GM12878 (cell line): ENCODE measurements around the gene TBC1D25. TPM values are rescaled to one million over a fixed set of nuclear protein-coding genes. Genes with fewer than 3 reads are reported as not detected.

ENCODE experiments used
- ATAC-seq: fragments of 200-7000 bp; cut with Tn5 transposase; 3 replicates; pipeline ENCODE4 v1.9.1; 2020; ENCODE audit warnings: mild to moderate bottlenecking, moderate library complexity
- BruUV-seq: library from RNA; stranded (reverse); fragments of 400-500 nt; replicated peaks from 2 replicates; lab custom pipeline; 2021; lab: Mats Ljungman, UMichigan
- CTCF ChIA-PET: fragments of 300-600 bp; sonication (Branson Sonifier 250); formaldehyde crosslinking; extraction: SDS; loops from one replicate; lab custom pipeline; 2021; ENCODE audit warnings: inconsistent platforms; lab: Yijun Ruan, JAX
- POLR2A ChIA-PET: fragments of 350-600 bp; formaldehyde crosslinking; extraction: SDS; loops from one replicate; lab custom pipeline; 2021; ENCODE audit warnings: inconsistent platforms; lab: Charles Lee
- RAD21 ChIA-PET: fragments of 300-600 bp; sonication (Branson Sonifier 250); formaldehyde crosslinking; loops from one replicate; lab custom pipeline; 2023; ENCODE audit warnings: antibody characterized with exemption; ENCODE audit not compliant: unreplicated experiment; lab: Charles Lee
- SMC1A ChIA-PET: fragments of 300-600 bp; sonication (Branson Sonifier 250); formaldehyde crosslinking; loops from one replicate; lab custom pipeline; 2023; ENCODE audit not compliant: unreplicated experiment, uncharacterized antibody; lab: Charles Lee
- DNase-seq: peaks from one replicate; pipeline ENCODE4 v3.0.0-alpha.2; 2011; ENCODE audit warnings: low read depth, low spot score
- FAIRE-seq: peaks from 3 replicates; lab custom pipeline; 2011; peaks lifted over from hg19 to GRCh38; lab: Jason Lieb, UNC
- H2AFZ ChIP-seq: 2 replicates; pipeline ENCODE4 v1.6.0; 2011; ENCODE audit warnings: low read depth, low read length, control low read depth; ENCODE audit not compliant: control insufficient read depth
- H3K27ac ChIP-seq: 2 replicates; pipeline ENCODE4 v1.5.1; 2011; ENCODE audit warnings: control low read depth; ENCODE audit not compliant: control insufficient read depth, insufficient read depth
- H3K27me3 ChIP-seq, 2 experiments: replicated peaks in 1 of 2; 2 replicates each; pipeline versions ENCODE4 v1.6.0 to v1.6.1; 2011; ENCODE audit warnings: low read length in 1 of 2; ENCODE audit not compliant: control insufficient read depth in 2 of 2, insufficient read depth in 2 of 2
- H3K36me3 ChIP-seq, 2 experiments: 2 replicates each; pipeline ENCODE4 v1.5.1; 2011; ENCODE audit warnings: low read length in 1 of 2; ENCODE audit not compliant: control insufficient read depth in 2 of 2, insufficient read depth in 2 of 2
- H3K4me1 ChIP-seq: 2 replicates; pipeline ENCODE4 v1.6.1; 2011; ENCODE audit warnings: mild to moderate bottlenecking, low read length, moderate library complexity, mixed read lengths; ENCODE audit not compliant: control insufficient read depth, insufficient read depth
- H3K4me2 ChIP-seq: 2 replicates; pipeline ENCODE4 v1.6.0; 2011; ENCODE audit warnings: control low read depth; ENCODE audit not compliant: control insufficient read depth, insufficient read depth
- H3K4me3 ChIP-seq: fragments of 200-600 bp; sonication (generic); 2 replicates; pipeline ENCODE4 v1.5.1; 2016
- H3K79me2 ChIP-seq: 2 replicates; pipeline ENCODE4 v1.6.0; 2011; ENCODE audit warnings: low read length; ENCODE audit not compliant: control insufficient read depth, insufficient read depth
- H3K9ac ChIP-seq: 2 replicates; pipeline ENCODE4 v1.8.0; 2011; ENCODE audit warnings: low read length, control low read depth, mixed read lengths; ENCODE audit not compliant: control insufficient read depth, insufficient read depth
- H3K9me3 ChIP-seq: replicated peaks from 3 replicates; pipeline ENCODE4 v1.5.1; 2011; ENCODE audit warnings: mild to moderate bottlenecking, low read length; ENCODE audit not compliant: control insufficient read depth, insufficient read depth
- H4K20me1 ChIP-seq: 2 replicates; pipeline ENCODE4 v1.6.0; 2011; ENCODE audit not compliant: control insufficient read depth, insufficient read depth
- ASH2L ChIP-seq: fragments of 300-600, 200-600 bp; sonication (generic); IDR thresholded peaks from 2 replicates; pipeline ENCODE4 v1.6.1; 2017; ENCODE audit warnings: low read depth, mild to moderate bottlenecking, borderline replicate concordance
- BACH1 ChIP-seq: fragments of 450-650 bp; IDR thresholded peaks from 2 replicates; pipeline ENCODE4 v1.6.1; 2017; ENCODE audit warnings: mild to moderate bottlenecking, borderline replicate concordance
- BHLHE40 ChIP-seq, 2 experiments: fragments of 450-650 bp in 1 of 2; IDR thresholded peaks; 2 replicates each; pipeline ENCODE4 v1.6.1; 2011 to 2017; ENCODE audit warnings: low read depth in 2 of 2, borderline replicate concordance in 1 of 2, improper control_type of control experiment in 1 of 2, low read length in 1 of 2, mild to moderate bottlenecking in 1 of 2
- BMI1 ChIP-seq: fragments of 450-650 bp; IDR thresholded peaks from 2 replicates; pipeline ENCODE4 v1.6.1; 2016; ENCODE audit warnings: mild to moderate bottlenecking, moderate library complexity, borderline replicate concordance
- BRCA1 ChIP-seq: IDR thresholded peaks from 2 replicates; pipeline ENCODE4 v1.6.1; 2011; ENCODE audit warnings: low read depth, low read length, improper control_type of control experiment
- CBX5 ChIP-seq: sonication (generic); IDR thresholded peaks from 2 replicates; pipeline ENCODE4 v1.6.1; 2016; ENCODE audit warnings: low read depth, moderate library complexity, mild to moderate bottlenecking, inconsistent platforms
- CREM ChIP-seq: IDR thresholded peaks from 2 replicates; pipeline ENCODE4 v1.6.1; 2014; ENCODE audit warnings: antibody characterized with exemption, low read depth
- ESRRA ChIP-seq: IDR thresholded peaks from 2 replicates; pipeline ENCODE4 v1.6.1; 2012; ENCODE audit warnings: mild to moderate bottlenecking, low read length, improper control_type of control experiment
- HDAC6 ChIP-seq: fragments of 200-600 bp; sonication (generic); IDR thresholded peaks from one replicate; pipeline ENCODE4 v1.8.0; 2017; ENCODE audit warnings: antibody characterized with exemption; ENCODE audit not compliant: unreplicated experiment
- KAT2A ChIP-seq: conservative IDR thresholded peaks from 2 replicates; pipeline ENCODE4 v1.6.1; 2011; ENCODE audit warnings: low read depth, low read length; ENCODE audit not compliant: control insufficient read depth
- MEF2A ChIP-seq: IDR thresholded peaks from 2 replicates; pipeline ENCODE4 v1.6.1; 2011; ENCODE audit warnings: low read depth, mild to moderate bottlenecking, low read length, moderate library complexity; ENCODE audit not compliant: insufficient read depth
- MEF2B ChIP-seq: fragments of 450-650 bp; IDR thresholded peaks from 2 replicates; pipeline ENCODE4 v1.6.1; 2018; ENCODE audit warnings: mild to moderate bottlenecking, moderate library complexity; ENCODE audit not compliant: partially characterized antibody, poor library complexity, severe bottlenecking
- MLLT1 ChIP-seq: fragments of 450-650 bp; IDR thresholded peaks from 2 replicates; pipeline ENCODE4 v1.6.1; 2016; ENCODE audit warnings: mild to moderate bottlenecking
- MYC ChIP-seq: IDR thresholded peaks from 2 replicates; pipeline ENCODE4 v1.6.1; 2011; ENCODE audit warnings: mild to moderate bottlenecking, low read length, moderate library complexity, inconsistent platforms; ENCODE audit not compliant: insufficient read depth, insufficient replicate concordance, insufficient read length, severe bottlenecking
- PAX5 ChIP-seq: IDR thresholded peaks from 2 replicates; pipeline ENCODE4 v1.6.1; 2011; ENCODE audit warnings: low read depth, low read length, borderline replicate concordance
- POLR2A ChIP-seq: IDR thresholded peaks from 2 replicates; pipeline ENCODE4 v1.6.1; 2011; ENCODE audit warnings: low read depth, mild to moderate bottlenecking, low read length
- RAD21 ChIP-seq: IDR thresholded peaks from 2 replicates; pipeline ENCODE4 v1.6.1; 2011; ENCODE audit warnings: mild to moderate bottlenecking, low read depth, low read length, moderate library complexity; ENCODE audit not compliant: insufficient read depth
- RAD51 ChIP-seq: fragments of 450-650 bp; IDR thresholded peaks from 2 replicates; pipeline ENCODE4 v1.6.1; 2016; ENCODE audit warnings: moderate library complexity, mild to moderate bottlenecking, inconsistent platforms
- RUNX3 ChIP-seq: IDR thresholded peaks from 2 replicates; pipeline ENCODE4 v1.6.1; 2012; ENCODE audit warnings: low read length, inconsistent platforms
- SIN3A ChIP-seq: IDR thresholded peaks from 2 replicates; pipeline ENCODE4 v1.6.1; 2012; ENCODE audit warnings: low read depth, low read length, improper control_type of control experiment
- SUPT20H ChIP-seq: IDR thresholded peaks from 2 replicates; pipeline ENCODE4 v1.6.1; 2011; ENCODE audit warnings: low read depth, mild to moderate bottlenecking, low read length, moderate library complexity, borderline replicate concordance; ENCODE audit not compliant: control insufficient read depth
- ZBED1 ChIP-seq: IDR thresholded peaks from 2 replicates; pipeline ENCODE4 v1.6.1; 2016; ENCODE audit warnings: borderline replicate concordance
- ZBTB33 ChIP-seq: fragments of 450-650 bp; IDR thresholded peaks from 2 replicates; pipeline ENCODE4 v1.6.1; 2017; ENCODE audit warnings: mild to moderate bottlenecking
- WGBS: methylation state at CpG from one replicate; pipeline ENCODE4 v1.1.6; 2016; ENCODE audit warnings: low lambda C conversion rate; ENCODE audit not compliant: insufficient replicate concordance, insufficient coverage; ENCODE audit errors: missing lambda C conversion rate; 5-methylcytosine and 5-hydroxymethylcytosine counted together
- in situ Hi-C: fragments of 300-500 bp; cut with MboI; formaldehyde crosslinking; loops from 9 replicates; pipeline ENCODE4 v1.14.3; 2018; ENCODE audit warnings: mixed read lengths
- intact Hi-C: fragments of 100-400 bp; cut with micrococcal nuclease; formaldehyde crosslinking; loops from one replicate; pipeline ENCODE4 v1.14.2; 2022; ENCODE audit not compliant: unreplicated experiment
- polyA plus RNA-seq, 11 experiments: library from polyadenylated mRNA; depleted of rRNA in 4 of 11; unstranded in 6 of 11; stranded (reverse) in 5 of 11; fragments of >200 nt; fragmentation: Nextera tagmentation in 4 of 11; fragmentation: Illumina TruSeq in 1 of 11; extraction: Ambion mirVana in 4 of 11; extraction: Trizol in 1 of 11; gene quantifications; 1 replicate in 1 of 11; 2 replicates in 10 of 11; pipeline versions ENCODE4 v1.2.1 to v1.2.3, GENCODE V29; 2011 to 2016; ENCODE audit warnings: inconsistent platforms in 2 of 11, missing spikeins in 2 of 11, low read depth in 1 of 11
- total RNA-seq, 4 experiments: library from RNA; depleted of rRNA in 3 of 4; stranded (reverse); fragments of >200 nt in 3 of 4; fragmentation: Illumina TruSeq in 1 of 4; extraction: Trizol in 1 of 4; gene quantifications; 2 replicates each; pipeline versions ENCODE4 v1.2.1 to v1.2.3, GENCODE V29; 2013 to 2021

Gene TBC1D25
- total and polyA plus RNA-seq, 10 of the 15 experiments (the other 5 are each of a cell fraction or from before 2014, with no cell fraction given): 0.79 to 17.3 (median 10.0) TPM

- CTCF ChIA-PET: no interaction called here
- TF ChIP-seq MEF2A (peak; percentile 76), MEF2B (peak; percentile 44), HDAC6 (no peak), RAD21 (no peak), BMI1 (no peak), CBX5 (no peak), KAT2A (no peak), BHLHE40 (IDR thresholded peaks at IDR 0.05; ENCODE audit: borderline replicate concordance in 1 of 2, low read depth in 2 of 2, low read length in 1 of 2) (no peak), CREM (peak; percentile 16; the same call in 1 of the 2 replicates), SUPT20H (no peak), RUNX3 (peak; percentile 96), BACH1 (no peak), SIN3A (no peak), ZBED1 (no peak), ZBTB33 (no peak), POLR2A (0 out of 2 replicates have a peak, but pooled peaks have one; percentile 26), MLLT1 (peak; percentile 85), ESRRA (no peak), MYC (no peak), PAX5 (no peak), ASH2L (no peak), RAD51 (no peak), BRCA1 (no peak)
Measured at GRCh38 chrX:48541140-48541814, 1.8 kb downstream of the TBC1D25 start.

More at GRCh38 chrX:48541140-48541814, 1.8 kb downstream of the TBC1D25 start:
- DNase-seq (no peak), ATAC-seq (peak; percentile 26), FAIRE-seq (no peak)
- in situ Hi-C loops (no loop called here), intact Hi-C loops (no loop called here)
- no TSS peak for BruUV-seq
- H3K4me3 ChIP-seq: peak overlapping the region; percentile 73
- POLR2A ChIA-PET: interaction anchor here (1.6 kb wide), 1 partner anchor 9 kb away, joined by 7 read pairs; no protein-coding TSS in a partner anchor
- RAD21 ChIA-PET: interaction anchor here (1.6 kb wide), 1 partner anchor 67 kb away, joined by 5 read pairs; no protein-coding TSS in a partner anchor
- SMC1A ChIA-PET: interaction anchor here (2.6 to 2.8 kb wide), 2 partner anchors 19 to 30 kb away, joined by 10 to 11 read pairs; partner anchors contain the start of gene EBP
- peaks cover 0 to 5% of the 10 kb centered on the region in 2 experiments; a peak in 2 of 4 replicates for H3K36me3 ChIP-seq
- H3K9ac ChIP-seq: peak overlapping the region; percentile 58
- H2AFZ ChIP-seq: no peak overlapping the region
- H3K27me3 ChIP-seq: no peaks in the 10 kb centered on the region
- no peaks in the 10 kb centered on the region for H3K4me1 ChIP-seq
- H3K27ac ChIP-seq: peak overlapping the region; percentile 81
- peaks cover 20% of the 10 kb centered on the region for H3K79me2 ChIP-seq
- H3K9me3 ChIP-seq: no peaks in the 10 kb centered on the region; the same call in 2 of the 3 replicates
- WGBS: 31% methylated on average over 10 of the region's 10 CpGs
- H4K20me1 ChIP-seq: no peaks in the 10 kb centered on the region
- peak overlapping the region; percentile 88 for H3K4me2 ChIP-seq
